T follicular helper cell (primary cell): Measurements from ENCODE around the gene ST6GALNAC4.
A peak's percentile ranks its signal among the peaks of the same experiment; 100 is the strongest.
"Not testable (repeated sequence)": the region's sequence is repeated elsewhere in the genome, so short reads cannot be mapped to it uniquely, and the experiment has no call there.

ENCODE experiments used
- DNase-seq: peaks from one replicate; pipeline ENCODE4 v3.0.0-alpha.2; 2020; ENCODE audit warnings: low read depth

ST6GALNAC4 gene

DNA sequence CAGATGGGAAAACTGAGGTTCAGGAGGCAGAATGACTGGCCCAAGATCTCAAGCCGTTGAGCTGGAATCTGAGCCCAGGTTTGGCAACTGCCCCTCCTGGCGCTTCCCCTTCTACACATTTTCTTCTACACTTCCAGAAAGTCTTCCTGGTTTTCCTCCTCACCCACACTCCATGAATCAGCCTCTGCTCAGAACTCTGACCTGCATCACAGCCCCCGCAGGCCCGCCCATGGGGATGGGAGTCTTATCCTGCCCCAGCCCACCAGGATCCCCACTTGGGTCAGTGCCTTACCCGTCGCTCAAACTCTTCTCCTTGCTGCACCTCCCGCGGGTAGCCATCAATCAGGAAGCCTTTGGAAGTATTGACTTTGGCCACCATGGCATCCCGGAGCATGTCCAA, 45.3 kb downstream of the ST6GALNAC4 start:
- DNase-seq: no peak

DNA sequence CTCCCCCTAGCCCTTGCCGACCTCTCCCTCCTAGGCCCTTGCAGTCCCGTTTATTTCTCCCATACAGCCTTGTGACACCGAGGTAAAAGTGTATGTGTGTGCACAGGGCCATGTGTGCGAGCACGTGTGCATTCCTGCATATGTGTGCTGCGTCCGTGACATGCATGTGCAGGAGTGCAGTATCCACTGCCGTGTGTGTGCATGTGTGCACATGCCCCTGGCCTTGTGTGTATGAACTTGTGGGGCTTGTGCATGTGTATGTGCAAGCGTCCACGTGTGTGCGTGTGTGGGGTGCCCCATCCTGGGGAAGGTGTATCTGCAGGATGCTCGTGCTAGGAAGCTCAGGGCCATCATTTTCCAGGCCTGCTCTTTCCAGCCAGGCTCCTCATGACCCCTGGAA, 46.0 kb downstream of the ST6GALNAC4 start:
- DNase-seq: no peak

DNA sequence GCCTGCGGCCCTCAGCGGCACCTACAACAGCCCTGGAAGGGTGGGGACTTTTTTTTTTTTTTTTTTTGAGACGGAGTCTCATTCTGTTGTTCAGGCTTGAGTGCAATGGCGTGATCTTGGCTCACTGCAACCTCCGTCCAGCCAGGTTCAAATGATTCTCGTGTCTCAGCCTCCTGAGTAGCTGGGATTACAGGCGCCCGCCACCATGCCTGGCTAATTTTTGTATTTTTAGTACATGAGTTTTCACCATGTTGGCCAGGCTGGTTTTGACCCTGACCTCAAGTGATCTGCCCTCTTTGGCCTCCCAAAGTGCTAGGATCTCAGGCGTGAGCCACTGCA, 46.7 kb downstream of the ST6GALNAC4 start:
- not testable (repeated sequence) for DNase-seq

DNA sequence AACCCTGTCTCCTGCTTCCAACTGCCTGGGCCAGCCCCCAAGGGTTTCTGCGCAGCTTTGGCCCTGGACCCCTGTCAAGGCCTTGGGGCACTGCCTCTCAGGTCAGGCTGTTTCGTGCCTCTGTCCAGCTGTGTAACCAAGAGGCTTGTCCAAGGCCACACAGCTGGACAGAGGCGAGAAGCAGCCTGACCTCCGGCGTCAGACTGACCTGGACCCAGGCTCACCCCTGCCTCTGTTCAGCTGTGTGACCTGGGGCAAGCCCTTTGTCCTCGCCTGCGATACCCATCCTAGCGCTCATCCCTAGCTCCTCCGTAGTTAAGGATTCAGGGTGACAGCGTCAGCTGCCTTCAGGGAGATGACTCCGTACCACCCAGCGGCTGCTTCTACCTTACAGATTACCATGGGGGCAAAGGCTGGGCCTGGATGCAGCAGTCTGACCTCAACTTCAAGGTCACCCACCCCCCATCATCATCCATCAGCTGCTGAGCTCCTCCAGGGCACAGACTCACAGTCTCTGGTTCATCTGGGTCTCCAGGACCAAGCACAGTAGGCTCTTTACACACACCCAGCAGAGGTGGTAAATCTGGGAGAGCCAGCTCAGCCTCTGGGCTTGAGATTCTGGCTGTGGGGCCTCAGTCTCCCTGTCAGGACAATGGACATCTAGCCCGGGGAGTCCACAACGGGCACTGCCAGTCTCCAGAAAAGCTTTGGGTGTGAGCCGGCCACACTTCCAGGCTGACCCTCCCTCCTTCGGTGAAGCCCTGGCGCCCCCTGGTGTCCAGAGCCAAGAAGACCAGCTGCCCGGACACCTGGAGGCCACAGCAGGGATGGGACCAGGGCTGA, 47.3 kb downstream of the ST6GALNAC4 start:
- peak; percentile 56 for DNase-seq

DNA sequence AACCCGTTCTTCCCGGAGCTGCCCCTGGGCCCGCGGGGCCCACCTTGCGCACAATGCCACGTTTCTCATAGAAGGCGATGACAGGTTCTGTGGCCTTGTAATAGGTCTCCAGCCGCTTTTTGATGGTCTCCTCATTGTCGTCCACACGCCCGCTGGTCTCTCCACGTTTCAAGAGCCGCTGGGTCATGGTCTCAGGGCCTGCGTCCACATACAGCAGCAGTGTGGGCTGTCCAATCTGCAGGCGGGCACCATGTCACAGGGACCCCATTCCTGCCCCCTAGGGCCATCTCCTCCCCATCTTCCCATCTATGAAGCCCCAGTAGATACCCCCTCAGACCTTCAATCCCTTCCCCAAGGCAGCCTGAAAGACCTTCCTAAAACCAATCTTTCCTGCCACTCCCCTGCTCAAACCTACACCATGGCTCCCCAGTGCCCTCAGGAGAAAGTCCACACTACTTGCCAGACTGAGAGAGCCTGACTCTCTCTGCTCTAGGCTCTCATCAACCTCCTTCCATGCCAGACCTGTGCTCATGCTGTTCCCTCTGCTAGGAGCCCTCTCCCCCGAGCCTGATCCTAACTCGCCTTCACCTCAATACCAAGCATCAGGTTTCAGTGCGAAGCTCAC, 48.5 kb downstream of the ST6GALNAC4 start:
- DNase-seq: no peak

DNA sequence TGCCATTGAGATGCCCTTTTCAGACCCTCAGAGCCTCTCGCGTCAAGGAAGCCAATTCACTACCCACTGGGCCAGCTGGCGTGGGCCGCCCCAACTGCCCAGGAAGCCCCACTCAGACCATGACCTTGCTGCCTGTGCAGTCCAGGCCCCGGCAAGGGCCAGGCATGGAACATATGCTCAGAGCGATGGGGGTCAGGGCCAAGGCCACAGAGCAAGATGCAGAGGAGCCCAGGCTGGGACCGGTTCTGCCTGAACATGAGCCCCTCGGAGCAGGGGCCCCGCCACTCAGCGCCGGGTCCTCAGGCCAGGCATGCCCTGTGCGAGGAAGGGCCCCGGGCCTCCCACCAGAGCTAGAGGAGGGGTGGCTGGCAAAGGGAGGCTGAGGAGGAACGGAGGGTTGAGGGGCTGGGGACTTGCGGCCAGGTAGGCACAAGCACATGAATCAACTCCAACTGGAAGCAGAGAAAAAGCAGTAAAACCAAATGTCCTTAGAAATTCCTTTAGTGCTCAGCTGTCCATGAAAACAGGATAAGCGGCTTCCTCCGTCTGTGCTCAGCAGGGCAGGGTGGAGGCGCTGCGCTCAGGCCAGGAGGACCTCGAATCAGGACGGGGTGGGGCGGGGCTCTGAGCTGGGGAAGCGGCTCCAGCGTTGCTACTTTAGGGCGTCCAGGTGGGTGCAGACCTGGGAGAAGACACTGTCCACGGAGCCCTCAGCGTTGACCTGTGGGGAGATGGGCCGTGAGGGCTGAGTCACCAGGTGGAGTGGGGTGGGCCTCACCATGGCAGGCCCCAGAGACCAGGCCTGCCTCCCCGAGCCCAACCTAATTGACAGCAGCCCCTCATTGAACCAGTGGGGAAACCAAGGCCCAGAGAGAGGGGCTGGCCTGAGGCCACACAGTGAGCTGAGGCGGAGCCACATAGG, 49.2 kb downstream of the ST6GALNAC4 start:
- no peak for DNase-seq

DNA sequence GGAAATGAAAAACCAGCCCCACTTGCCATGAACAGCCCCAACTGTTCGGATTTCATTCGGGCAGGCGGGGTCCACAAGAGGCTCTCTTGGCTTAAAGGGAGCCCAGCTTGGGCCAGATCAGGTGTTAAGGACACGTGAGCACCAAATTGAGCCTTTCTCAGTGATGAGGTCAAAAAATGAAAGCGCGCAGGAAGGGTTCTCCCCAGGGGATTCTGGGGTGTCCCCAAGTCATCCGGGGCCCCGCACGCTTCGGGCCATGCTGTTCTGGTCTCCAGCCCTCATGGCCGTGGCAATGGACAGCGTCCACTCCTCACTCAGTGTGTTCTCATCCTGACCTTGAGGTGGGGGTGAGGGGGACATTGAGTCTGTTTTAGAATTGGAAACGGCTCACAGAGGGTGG, 50.3 kb downstream of the ST6GALNAC4 start:
- no peak for DNase-seq

DNA sequence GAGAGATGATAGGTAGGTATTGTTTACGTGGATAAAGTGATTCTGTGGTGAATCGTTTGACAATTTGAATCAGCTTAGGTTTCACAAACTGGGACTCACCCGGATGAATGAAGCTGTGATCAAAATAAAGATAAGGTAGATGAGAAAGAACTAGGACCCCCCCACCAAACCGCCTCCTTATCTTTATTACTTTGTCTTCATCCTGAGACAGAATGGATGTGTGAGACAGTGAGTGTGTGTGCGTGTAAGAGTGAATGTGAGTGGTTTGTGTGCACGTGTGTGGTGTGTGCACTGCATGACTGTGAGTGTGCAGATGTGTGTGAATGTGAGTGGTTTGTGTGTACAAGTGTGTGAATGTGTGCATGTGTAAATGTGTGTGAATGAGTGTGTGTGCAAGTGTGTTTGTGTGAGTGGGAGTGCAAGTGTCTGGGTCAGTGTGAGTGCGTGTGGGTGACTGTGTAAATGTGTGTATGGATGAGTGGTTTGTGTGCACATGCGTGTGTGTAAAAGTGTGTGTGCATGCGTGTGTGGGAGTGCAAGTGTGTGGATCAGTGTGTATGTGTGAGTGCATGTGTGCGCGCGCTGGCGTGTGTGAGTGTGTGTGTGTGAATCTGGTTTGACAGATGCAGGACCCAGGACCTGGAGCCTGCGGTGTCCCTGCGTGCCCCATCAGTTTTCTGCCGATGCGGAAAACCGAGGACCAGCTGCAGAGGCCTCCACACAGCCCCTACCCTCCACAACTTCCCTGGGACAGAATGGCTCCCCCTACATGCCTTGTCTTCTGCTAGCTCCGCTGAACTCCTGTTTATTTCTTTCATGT, 51.0 kb downstream of the ST6GALNAC4 start:
- DNase-seq: no peak

DNA sequence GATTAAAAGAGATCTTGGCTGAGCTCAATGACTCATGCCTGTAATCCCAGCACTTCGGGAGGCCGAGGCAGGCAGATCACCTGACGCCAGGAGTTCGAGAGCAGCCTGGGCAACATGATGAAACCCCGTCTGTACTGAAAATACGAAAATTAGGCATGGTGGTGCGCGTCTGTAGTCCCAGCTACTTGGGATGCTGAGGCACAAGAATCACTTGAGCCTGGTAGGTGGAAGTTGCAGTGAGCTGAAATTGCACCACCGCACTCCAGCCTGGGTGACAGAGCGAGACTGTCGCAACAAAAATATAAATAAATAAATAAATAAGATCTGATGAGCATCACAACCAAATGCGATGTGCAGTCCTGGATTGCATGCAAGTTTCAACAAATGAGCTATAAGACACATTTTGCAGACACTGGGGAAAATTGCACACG, 53.6 kb downstream of the ST6GALNAC4 start:
- DNase-seq: no peak

DNA sequence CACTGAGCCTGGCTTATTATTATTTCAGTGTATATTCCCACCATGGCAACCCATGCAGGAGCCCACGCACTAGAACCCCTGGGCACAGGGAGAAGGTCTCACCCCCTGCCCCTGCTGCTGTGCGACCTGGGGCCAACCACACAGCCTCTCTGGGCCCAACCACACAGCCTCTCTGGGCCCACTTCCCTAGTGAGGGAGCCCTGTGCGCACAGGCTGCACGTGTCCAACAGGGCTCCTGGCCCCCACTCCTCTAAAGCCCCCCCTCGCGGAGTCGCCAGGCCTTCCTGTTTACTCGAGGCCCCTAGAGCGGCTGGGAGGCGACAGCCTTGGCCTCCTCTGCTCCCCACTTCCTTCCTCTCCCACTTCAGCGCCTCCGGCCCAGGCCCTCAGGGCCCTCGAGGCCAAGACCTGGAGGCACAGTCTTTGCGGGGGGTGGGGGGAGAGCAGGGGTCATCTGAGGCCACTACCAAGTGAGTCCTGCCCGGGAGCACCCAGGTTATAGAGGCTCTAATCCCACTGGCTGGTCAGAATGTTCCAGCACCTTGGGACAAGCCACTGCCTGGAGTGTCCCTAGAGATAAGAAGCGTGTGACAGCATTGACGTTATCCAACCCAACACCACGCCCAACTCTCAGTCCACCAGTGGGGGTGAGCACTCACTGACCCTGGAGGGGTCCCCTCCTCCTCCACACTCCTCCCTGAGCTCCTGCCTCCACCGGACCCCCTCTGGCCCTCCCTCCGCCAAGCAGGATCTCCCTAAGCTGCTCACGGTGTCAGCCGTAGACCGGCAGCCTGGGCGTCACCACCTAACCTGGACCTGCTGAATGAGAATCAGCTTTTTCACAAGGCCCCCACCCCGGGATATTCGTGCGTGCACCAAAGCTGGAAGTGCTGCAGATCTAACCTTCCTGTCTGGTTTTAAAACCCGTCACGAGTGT, 54.5 kb downstream of the ST6GALNAC4 start:
- peak; percentile 16 for DNase-seq

DNA sequence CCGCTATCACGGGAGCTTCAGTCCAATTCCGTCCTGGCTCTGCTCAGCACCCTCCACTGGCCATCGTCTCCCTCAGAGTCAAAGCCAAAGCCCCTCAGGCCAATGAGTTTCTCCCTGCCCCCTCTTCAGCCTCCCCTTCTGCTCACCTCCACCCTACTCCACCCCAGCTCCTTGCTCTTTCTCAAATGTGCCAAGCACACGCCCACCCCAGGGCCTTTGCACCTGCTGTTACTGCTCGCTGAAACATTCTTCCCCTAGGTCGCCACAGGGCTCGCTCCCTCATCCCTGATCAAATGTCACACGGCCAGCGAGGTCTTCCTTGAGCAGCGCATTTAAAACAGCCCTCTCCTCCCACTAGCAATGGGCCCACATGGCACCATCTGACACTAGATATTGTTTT, 56.1 kb downstream of the ST6GALNAC4 start:
- no peak for DNase-seq

DNA sequence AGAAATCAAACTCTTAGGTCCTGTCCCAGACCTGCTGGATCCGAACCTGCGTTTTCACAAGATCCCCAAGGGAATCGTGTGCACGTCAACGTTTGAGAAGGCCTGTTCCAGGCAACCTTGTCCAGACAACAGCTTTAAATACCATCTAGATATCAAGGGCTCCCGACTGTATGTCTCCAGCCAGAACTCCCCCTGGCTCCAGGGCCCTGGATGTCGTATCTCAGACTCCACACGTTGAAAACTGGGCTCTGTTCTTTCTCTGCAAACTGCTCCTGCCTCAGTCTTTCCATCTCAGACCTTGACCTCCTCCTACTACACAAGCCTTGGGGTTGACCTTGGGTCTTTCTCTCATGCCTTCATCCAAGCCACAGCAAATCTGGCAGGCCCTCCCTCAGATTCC, 56.6 kb downstream of the ST6GALNAC4 start:
- DNase-seq: no peak

DNA sequence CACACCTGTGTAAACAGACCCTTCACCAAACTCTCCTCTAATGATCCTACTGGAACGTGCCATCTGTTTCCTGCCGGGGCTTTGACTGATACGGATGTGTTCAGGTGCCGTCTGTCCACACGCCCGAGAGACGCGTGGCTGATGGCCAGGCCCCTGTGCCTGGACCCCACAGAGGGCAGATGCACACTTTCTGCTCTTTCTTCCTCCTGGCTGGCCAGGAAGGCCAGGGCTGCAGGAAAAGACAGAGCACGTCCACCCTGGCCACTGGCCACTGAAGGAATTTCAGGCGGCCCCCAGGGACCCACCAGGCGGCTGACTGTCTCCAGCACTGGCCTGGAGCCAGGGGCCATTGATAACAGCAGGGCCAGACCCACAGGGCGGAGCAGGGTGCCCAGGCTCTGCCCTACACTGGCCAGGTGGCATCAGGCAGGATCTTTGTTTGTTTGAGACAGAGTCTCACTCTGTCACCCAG, 58.8 kb downstream of the ST6GALNAC4 start:
- DNase-seq: no peak
